HCT116 (cell line): ENCODE data around the gene TMTC1. TPM values are rescaled to one million over a fixed set of nuclear protein-coding genes. Genes with fewer than 3 reads are reported as not detected.

Source experiments
- ATAC-seq: fragments of 200-7000 bp; cut with Tn5 transposase; 2 replicates; pipeline ENCODE4 v1.9.1; 2020; ENCODE audit warnings: mild to moderate bottlenecking, moderate library complexity
- BruUV-seq: library from RNA; stranded (reverse); fragments of 400-500 nt; replicated peaks from 2 replicates; lab custom pipeline; 2021; lab: Mats Ljungman, UMichigan
- CTCF ChIA-PET: fragments of 300-600 bp; sonication (Branson Sonifier 250); formaldehyde crosslinking; loops from one replicate; lab custom pipeline; 2021; ENCODE audit warnings: antibody characterized with exemption; lab: Charles Lee
- POLR2A ChIA-PET: fragments of 300-600, 350-600 bp; sonication (Branson Sonifier 250); formaldehyde crosslinking; loops from one replicate; lab custom pipeline; 2021; ENCODE audit warnings: antibody characterized with exemption; lab: Charles Lee
- RAD21 ChIA-PET, 2 experiments: fragments of 300-600 bp; sonication (Branson Sonifier 250); formaldehyde crosslinking; loops; one replicate each; lab custom pipeline; 2023; ENCODE audit warnings: low total read pairs in 2 of 2; ENCODE audit not compliant: uncharacterized antibody in 2 of 2, unreplicated experiment in 2 of 2, low non-redundant PET in 1 of 2; lab: Charles Lee
- DNase-seq: peaks from one replicate; pipeline ENCODE4 v3.0.0-alpha.2; 2010; ENCODE audit warnings: low read depth, low spot score
- H2AFZ ChIP-seq: fragments of 200-600 bp; shearing (Covaris generic), sonication (generic); 2 replicates; pipeline ENCODE4 v1.6.1; 2017; ENCODE audit warnings: low read depth, mixed run types, mixed read lengths, antibody characterized with exemption, low read length; ENCODE audit not compliant: poor library complexity, severe bottlenecking
- H3K27ac ChIP-seq: 2 replicates; pipeline ENCODE4 v1.5.1; 2012; ENCODE audit warnings: low read depth, low read length
- H3K27me3 ChIP-seq: fragments of 200-600 bp; sonication (generic); 2 replicates; pipeline ENCODE4 v1.6.1; 2016; ENCODE audit warnings: mixed run types, low read length, mixed read lengths; ENCODE audit not compliant: insufficient read depth
- H3K36me3 ChIP-seq, 2 experiments: fragments of 200-500 bp in 1 of 2; fragments of 200-600 bp in 1 of 2; sonication (Bioruptor generic) in 1 of 2; sonication (generic) in 1 of 2; 2 replicates each; pipeline versions ENCODE4 v1.5.1 to v1.6.1; 2014 to 2016; ENCODE audit warnings: low read length in 2 of 2, inconsistent platforms in 1 of 2, mixed read lengths in 1 of 2, mixed run types in 1 of 2; ENCODE audit not compliant: insufficient read depth in 2 of 2, control insufficient read depth in 1 of 2
- H3K4me1 ChIP-seq, 2 experiments: fragments of 200-600 bp in 1 of 2; sonication (generic) in 1 of 2; 2 replicates each; pipeline versions ENCODE4 v1.5.1 to v1.6.1; 2012 to 2017; ENCODE audit warnings: low read length in 2 of 2, inconsistent platforms in 1 of 2, mild to moderate bottlenecking in 1 of 2, mixed read lengths in 1 of 2, mixed run types in 1 of 2, moderate library complexity in 1 of 2; ENCODE audit not compliant: insufficient read depth in 2 of 2, control insufficient read depth in 1 of 2
- H3K4me2 ChIP-seq: fragments of 200-600 bp; sonication (generic); 2 replicates; pipeline ENCODE4 v1.6.1; 2017; ENCODE audit warnings: mixed run types, low read length, mixed read lengths
- H3K4me3 ChIP-seq, 2 experiments: fragments of 200-600 bp in 1 of 2; sonication (generic) in 1 of 2; replicated peaks in 1 of 2; 2 replicates each; pipeline ENCODE4 v1.5.1; 2011 to 2016; ENCODE audit warnings: low read length in 2 of 2, control low read depth in 1 of 2, low read depth in 1 of 2, mild to moderate bottlenecking in 1 of 2, mixed read lengths in 1 of 2, mixed run types in 1 of 2
- H3K79me2 ChIP-seq: fragments of 200-600 bp; sonication (generic); 2 replicates; pipeline ENCODE4 v1.6.1; 2017; ENCODE audit warnings: mild to moderate bottlenecking, mixed run types, low read length, moderate library complexity, mixed read lengths; ENCODE audit not compliant: insufficient read depth
- H3K9ac ChIP-seq: fragments of 200-600 bp; sonication (generic); 2 replicates; pipeline ENCODE4 v1.6.1; 2016; ENCODE audit warnings: low read length, mixed read lengths
- H3K9me2 ChIP-seq: fragments of 200-600 bp; sonication (generic), shearing (Covaris generic); 2 replicates; pipeline ENCODE4 v1.6.1; 2017; ENCODE audit warnings: mixed run types, mild to moderate bottlenecking, moderate library complexity; ENCODE audit not compliant: insufficient read depth
- H3K9me3 ChIP-seq, 2 experiments: fragments of 200-500 bp in 1 of 2; fragments of 200-600 bp in 1 of 2; sonication (Bioruptor generic) in 1 of 2; sonication (generic) in 1 of 2; 2 replicates each; pipeline ENCODE4 v1.6.1; 2014 to 2017; ENCODE audit warnings: low read length in 2 of 2, mixed read lengths in 2 of 2, inconsistent platforms in 1 of 2, low read depth in 1 of 2, mild to moderate bottlenecking in 1 of 2, mixed run types in 1 of 2, moderate library complexity in 1 of 2; ENCODE audit not compliant: control insufficient read depth in 1 of 2, insufficient read depth in 1 of 2
- H4K20me1 ChIP-seq: fragments of 200-600 bp; sonication (generic), shearing (Covaris generic); 2 replicates; pipeline ENCODE4 v1.6.1; 2017; ENCODE audit warnings: mixed run types, mild to moderate bottlenecking, moderate library complexity; ENCODE audit not compliant: insufficient read depth
- EGR1 ChIP-seq: IDR thresholded peaks from 2 replicates; pipeline ENCODE4 v1.6.1; 2012; ENCODE audit warnings: low read depth
- EZH2phosphoT487 ChIP-seq: fragments of 200-600 bp; IDR thresholded peaks from 2 replicates; pipeline ENCODE4 v1.6.1; 2018; ENCODE audit warnings: antibody characterized with exemption, borderline replicate concordance
- FOSL1 ChIP-seq: IDR thresholded peaks from 2 replicates; pipeline ENCODE4 v1.6.1; 2012; ENCODE audit warnings: low read depth
- POLR2A ChIP-seq: IDR thresholded peaks from 2 replicates; pipeline ENCODE4 v1.7.0; 2011; ENCODE audit warnings: borderline replicate concordance; ENCODE audit not compliant: insufficient read depth, insufficient read length; ENCODE audit errors: extremely low read depth
- RAD21 ChIP-seq: IDR thresholded peaks from 2 replicates; pipeline ENCODE4 v1.6.1; 2012; ENCODE audit warnings: low read depth, mild to moderate bottlenecking
- SIN3A ChIP-seq: IDR thresholded peaks from 2 replicates; pipeline ENCODE4 v1.6.1; 2012; ENCODE audit warnings: low read depth
- TCF7L2 ChIP-seq: IDR thresholded peaks from 2 replicates; pipeline ENCODE4 v1.7.0; 2011; ENCODE audit warnings: borderline replicate concordance, inconsistent platforms; ENCODE audit not compliant: insufficient read depth, insufficient read length; ENCODE audit errors: extremely low read depth
- ZFX ChIP-seq: fragments of 450-650 bp; IDR thresholded peaks from 2 replicates; pipeline ENCODE4 v1.6.1; 2017
- ZNF274 ChIP-seq: fragments of 200-500 bp; sonication (Bioruptor generic); IDR thresholded peaks from 2 replicates; pipeline ENCODE4 v1.6.1; 2014; ENCODE audit warnings: mild to moderate bottlenecking, low read depth, low read length, inconsistent platforms
- intact Hi-C: fragments of 100-400 bp; cut with micrococcal nuclease; formaldehyde crosslinking; loops from 2 replicates; pipeline ENCODE4 v1.10.0; 2022
- total RNA-seq: library from RNA; stranded (reverse); gene quantifications from one replicate; pipeline ENCODE4 v1.2.1, GENCODE V29; 2021; ENCODE audit not compliant: unreplicated experiment
- TF ChIP-seq, protein P1 (sequence below), 3 experiments: fragments of 200-600 bp in 1 of 3; sonication (generic) in 1 of 3; IDR thresholded peaks in 2 of 3; conservative IDR thresholded peaks in 1 of 3; 2 replicates each; pipeline ENCODE4 v1.5.1; 2012 to 2017; ENCODE audit warnings: low read depth in 2 of 3, low read length in 2 of 3, antibody characterized with exemption in 1 of 3, borderline replicate concordance in 1 of 3, control low read depth in 1 of 3, mild to moderate bottlenecking in 1 of 3, mixed read lengths in 1 of 3, mixed run types in 1 of 3, moderate library complexity in 1 of 3; ENCODE audit not compliant: insufficient read depth in 1 of 3
- TF ChIP-seq, protein P2 (sequence below): IDR thresholded peaks from 2 replicates; pipeline ENCODE4 v1.6.1; 2012
- TF ChIP-seq, protein P3 (sequence below): IDR thresholded peaks from 2 replicates; pipeline ENCODE4 v1.6.1; 2012; ENCODE audit warnings: low read depth

Gene TMTC1
- total RNA-seq, 1 experiment from 2014 or later: 2.0 TPM

DNA sequence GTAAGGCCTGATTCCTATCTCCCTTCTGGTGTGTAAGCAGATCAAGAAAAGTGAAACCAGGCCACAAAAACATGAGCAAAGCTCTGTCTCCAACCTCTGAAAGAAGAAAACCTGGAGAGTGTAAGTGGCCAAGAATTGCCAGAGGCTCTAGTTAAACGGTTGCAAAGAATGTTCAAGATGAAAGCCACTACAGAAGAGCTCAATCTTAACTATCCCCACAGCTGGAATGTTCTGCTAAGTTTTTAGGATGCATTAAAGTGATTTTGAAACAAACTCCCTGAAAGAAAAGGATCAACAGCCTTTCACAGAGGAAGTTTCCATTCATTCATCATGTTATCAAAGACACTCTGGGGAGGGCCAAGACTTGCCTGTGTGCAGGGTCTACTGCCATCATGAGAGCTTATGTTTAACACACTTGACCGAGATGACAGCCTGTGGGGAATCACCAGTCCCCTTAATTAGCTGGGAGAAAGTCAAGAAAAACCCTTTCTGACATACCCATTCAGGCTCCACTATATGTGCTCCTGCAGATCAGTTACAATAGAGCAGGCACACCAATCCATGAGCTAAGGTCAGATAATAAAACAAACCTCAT lies 158.3 kb downstream of the TMTC1 start:
- intact Hi-C loops: no loop called here
- Histone ChIP-seq H3K79me2 (no peaks in the 10 kb centered on the region), H3K4me3 (no peak overlapping the region), H3K4me2 (no peak overlapping the region), H3K27me3 (no peaks in the 10 kb centered on the region), H2AFZ (no peak overlapping the region), H3K9me2 (no peaks in the 10 kb centered on the region), H3K9ac (no peak overlapping the region), H3K27ac (no peak overlapping the region), H3K4me1 (no peaks in the 10 kb centered on the region), H3K9me3 (no peaks in the 10 kb centered on the region), H4K20me1 (no peaks in the 10 kb centered on the region), H3K36me3 (no peaks in the 10 kb centered on the region)
- no TSS peak for BruUV-seq
- POLR2A ChIA-PET: no interaction called here
- RAD21 ChIA-PET: no interaction called here
- no peak for ATAC-seq
- CTCF ChIA-PET: no interaction called here
- DNase-seq: no peak
- TF ChIP-seq ZFX: no peak

DNA sequence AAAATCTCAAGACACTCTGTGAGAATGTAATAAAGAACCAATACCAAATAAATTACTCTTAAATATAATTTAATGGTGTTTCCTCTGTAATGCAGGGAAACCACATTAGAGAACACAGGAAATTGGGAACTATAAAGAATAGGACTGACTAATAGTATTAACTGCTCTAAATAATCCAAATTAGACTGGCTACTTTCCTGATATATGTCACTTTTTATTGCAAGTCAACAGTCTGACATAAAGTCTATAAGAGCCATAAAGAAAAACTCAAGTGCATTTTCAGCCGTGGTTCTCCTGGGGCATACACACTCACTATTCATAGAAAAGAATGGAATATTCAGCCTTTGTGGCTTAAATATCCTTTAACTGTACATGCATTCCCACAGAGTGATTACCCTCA lies 161.5 kb downstream of the TMTC1 start:
- Histone ChIP-seq H3K36me3 (no peaks in the 10 kb centered on the region), H3K4me2 (no peak overlapping the region), H3K27ac (no peak overlapping the region), H3K9me2 (no peaks in the 10 kb centered on the region), H2AFZ (no peak overlapping the region), H3K4me1 (peaks cover 0 to 3% of the 10 kb centered on the region in 2 experiments; a peak in 1 of 4 replicates), H3K27me3 (no peaks in the 10 kb centered on the region), H3K79me2 (no peaks in the 10 kb centered on the region), H3K4me3 (no peak overlapping the region), H4K20me1 (no peaks in the 10 kb centered on the region), H3K9ac (no peak overlapping the region), H3K9me3 (no peaks in the 10 kb centered on the region)
- TF ChIP-seq FOSL1 (no peak), RAD21 (no peak), ZNF274 (no peak), POLR2A (no peak), EGR1 (no peak), EZH2phosphoT487 (no peak), SIN3A (no peak), TCF7L2 (no peak)
- TF ChIP-seq, protein P1, sequence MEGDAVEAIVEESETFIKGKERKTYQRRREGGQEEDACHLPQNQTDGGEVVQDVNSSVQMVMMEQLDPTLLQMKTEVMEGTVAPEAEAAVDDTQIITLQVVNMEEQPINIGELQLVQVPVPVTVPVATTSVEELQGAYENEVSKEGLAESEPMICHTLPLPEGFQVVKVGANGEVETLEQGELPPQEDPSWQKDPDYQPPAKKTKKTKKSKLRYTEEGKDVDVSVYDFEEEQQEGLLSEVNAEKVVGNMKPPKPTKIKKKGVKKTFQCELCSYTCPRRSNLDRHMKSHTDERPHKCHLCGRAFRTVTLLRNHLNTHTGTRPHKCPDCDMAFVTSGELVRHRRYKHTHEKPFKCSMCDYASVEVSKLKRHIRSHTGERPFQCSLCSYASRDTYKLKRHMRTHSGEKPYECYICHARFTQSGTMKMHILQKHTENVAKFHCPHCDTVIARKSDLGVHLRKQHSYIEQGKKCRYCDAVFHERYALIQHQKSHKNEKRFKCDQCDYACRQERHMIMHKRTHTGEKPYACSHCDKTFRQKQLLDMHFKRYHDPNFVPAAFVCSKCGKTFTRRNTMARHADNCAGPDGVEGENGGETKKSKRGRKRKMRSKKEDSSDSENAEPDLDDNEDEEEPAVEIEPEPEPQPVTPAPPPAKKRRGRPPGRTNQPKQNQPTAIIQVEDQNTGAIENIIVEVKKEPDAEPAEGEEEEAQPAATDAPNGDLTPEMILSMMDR (IDR thresholded peaks at IDR 0.05 in 2 of 3, conservative IDR thresholded peaks at IDR 0.05 in 1 of 3; ENCODE audit: borderline replicate concordance in 1 of 3, insufficient read depth in 1 of 3, low read depth in 2 of 3, low read length in 2 of 3): no peak
- TF ChIP-seq, protein P2, sequence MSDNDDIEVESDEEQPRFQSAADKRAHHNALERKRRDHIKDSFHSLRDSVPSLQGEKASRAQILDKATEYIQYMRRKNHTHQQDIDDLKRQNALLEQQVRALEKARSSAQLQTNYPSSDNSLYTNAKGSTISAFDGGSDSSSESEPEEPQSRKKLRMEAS: no peak
- TF ChIP-seq, protein P3, sequence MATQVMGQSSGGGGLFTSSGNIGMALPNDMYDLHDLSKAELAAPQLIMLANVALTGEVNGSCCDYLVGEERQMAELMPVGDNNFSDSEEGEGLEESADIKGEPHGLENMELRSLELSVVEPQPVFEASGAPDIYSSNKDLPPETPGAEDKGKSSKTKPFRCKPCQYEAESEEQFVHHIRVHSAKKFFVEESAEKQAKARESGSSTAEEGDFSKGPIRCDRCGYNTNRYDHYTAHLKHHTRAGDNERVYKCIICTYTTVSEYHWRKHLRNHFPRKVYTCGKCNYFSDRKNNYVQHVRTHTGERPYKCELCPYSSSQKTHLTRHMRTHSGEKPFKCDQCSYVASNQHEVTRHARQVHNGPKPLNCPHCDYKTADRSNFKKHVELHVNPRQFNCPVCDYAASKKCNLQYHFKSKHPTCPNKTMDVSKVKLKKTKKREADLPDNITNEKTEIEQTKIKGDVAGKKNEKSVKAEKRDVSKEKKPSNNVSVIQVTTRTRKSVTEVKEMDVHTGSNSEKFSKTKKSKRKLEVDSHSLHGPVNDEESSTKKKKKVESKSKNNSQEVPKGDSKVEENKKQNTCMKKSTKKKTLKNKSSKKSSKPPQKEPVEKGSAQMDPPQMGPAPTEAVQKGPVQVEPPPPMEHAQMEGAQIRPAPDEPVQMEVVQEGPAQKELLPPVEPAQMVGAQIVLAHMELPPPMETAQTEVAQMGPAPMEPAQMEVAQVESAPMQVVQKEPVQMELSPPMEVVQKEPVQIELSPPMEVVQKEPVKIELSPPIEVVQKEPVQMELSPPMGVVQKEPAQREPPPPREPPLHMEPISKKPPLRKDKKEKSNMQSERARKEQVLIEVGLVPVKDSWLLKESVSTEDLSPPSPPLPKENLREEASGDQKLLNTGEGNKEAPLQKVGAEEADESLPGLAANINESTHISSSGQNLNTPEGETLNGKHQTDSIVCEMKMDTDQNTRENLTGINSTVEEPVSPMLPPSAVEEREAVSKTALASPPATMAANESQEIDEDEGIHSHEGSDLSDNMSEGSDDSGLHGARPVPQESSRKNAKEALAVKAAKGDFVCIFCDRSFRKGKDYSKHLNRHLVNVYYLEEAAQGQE: no peak
- POLR2A ChIA-PET: no interaction called here
- DNase-seq (no peak), ATAC-seq (no peak)
- BruUV-seq: no TSS peak
- RAD21 ChIA-PET: no interaction called here
- CTCF ChIA-PET: no interaction called here
- intact Hi-C loops: no loop called here
